Measurements from ENCODE around the gene KCNN2. TPM values are rescaled to one million over a fixed set of nuclear protein-coding genes. Genes with fewer than 3 reads are reported as not detected.

The KCNN2 gene
- total and polyA plus RNA-seq, 2 of the 8 experiments (the other 6 are each of a cell fraction or from before 2014, with no cell fraction given), result 13.1 to 18.6 TPM

GRCh38 chr5:114469372-114469771 is 107.5 kb downstream of the KCNN2 start:
- Histone ChIP-seq H2AFZ (ENCODE audit: low read length) (no peak overlapping the region), H3K4me1 (replicated peaks in 1 of 4; ENCODE audit: control insufficient read depth in 3 of 4, insufficient read depth in 4 of 4, low read length in 3 of 4) (no peaks in the 10 kb centered on the region; a peak in 1 of 7 replicates), H4K8ac (ENCODE audit: extremely low read depth, insufficient read depth, low read length) (no peak overlapping the region), H4K20me1 (replicated peaks in 1 of 2; ENCODE audit: control insufficient read depth in 1 of 2, insufficient read depth in 2 of 2, low read length in 2 of 2) (no peaks in the 10 kb centered on the region), H2BK120ac (replicated peaks; ENCODE audit: low read depth, low read length) (no peak overlapping the region), H3K56ac (replicated peaks; ENCODE audit: insufficient read length, low read depth, low read length) (no peak overlapping the region), H3K9me3 (ENCODE audit: insufficient read depth in 2 of 2, low read depth in 1 of 2, low read length in 1 of 2) (no peaks in the 10 kb centered on the region), H4K5ac (ENCODE audit: insufficient read length, low read depth, low read length) (no peak overlapping the region), H2BK20ac (ENCODE audit: low read length) (no peak overlapping the region), H3K23me2 (ENCODE audit: low read depth, low read length) (no peaks in the 10 kb centered on the region), H3K18ac (ENCODE audit: extremely low read depth, low read length) (no peak overlapping the region), H3K23ac (ENCODE audit: insufficient read length) (no peak overlapping the region), H2BK5ac (ENCODE audit: low read depth, low read length) (no peak overlapping the region), H3K36me3 (ENCODE audit: control insufficient read depth in 2 of 4, insufficient read depth in 4 of 4, low read length in 3 of 4) (peaks cover 0 to 22% (median 1%) of the 10 kb centered on the region in 4 experiments; a peak in 3 of 8 replicates), H3K27me3 (replicated peaks in 1 of 4; ENCODE audit: control insufficient read depth in 3 of 4, extremely low read depth in 1 of 4, insufficient read depth in 3 of 4, low read length in 3 of 4) (no peaks in the 10 kb centered on the region), H3K9ac (replicated peaks in 1 of 4; ENCODE audit: extremely low read depth in 1 of 4, low read depth in 3 of 4, low read length in 3 of 4) (no peak overlapping the region), H3K4ac (replicated peaks; ENCODE audit: insufficient read length, low read depth, low read length) (no peak overlapping the region), H4K91ac (replicated peaks; ENCODE audit: insufficient read length, low read length) (no peak overlapping the region), H3K79me1 (ENCODE audit: low read depth, low read length) (no peaks in the 10 kb centered on the region; the same call in 1 of the 2 replicates), H3K79me2 (ENCODE audit: control insufficient read depth in 1 of 2, insufficient read depth in 2 of 2, low read length in 2 of 2) (peaks cover 0 to 20% of the 10 kb centered on the region in 2 experiments; a peak in 2 of 4 replicates), H3K4me2 (ENCODE audit: insufficient read depth in 1 of 2, low read depth in 2 of 2, low read length in 2 of 2) (no peak overlapping the region), H3K27ac (ENCODE audit: low read depth, low read length) (no peak overlapping the region), H2AK5ac (ENCODE audit: low read depth, low read length) (no peak overlapping the region), H2BK12ac (ENCODE audit: low read depth, low read length) (no peak overlapping the region), H3K4me3 (ENCODE audit: extremely low read depth in 1 of 4, insufficient read depth in 2 of 4, low read depth in 3 of 4, low read length in 4 of 4) (no peak overlapping the region), H2BK15ac (ENCODE audit: low read length) (no peak overlapping the region), H3K14ac (ENCODE audit: insufficient read length) (no peak overlapping the region)
- ChIA-PET POLR2A (ENCODE audit: partially characterized antibody) (no interaction called here), CTCF (ENCODE audit: partially characterized antibody) (no interaction called here)
- no peak for TF ChIP-seq BRCA1 (IDR thresholded peaks at IDR 0.05; ENCODE audit: low read depth, low read length)
- TF ChIP-seq RAD21 (IDR thresholded peaks at IDR 0.05 in 1 of 2, conservative IDR thresholded peaks at IDR 0.05 in 1 of 2; ENCODE audit: low read depth in 2 of 2, low read length in 2 of 2), result no peak
- TF ChIP-seq E2F6 (IDR thresholded peaks at IDR 0.05), result no peak
- DNase-seq (ENCODE audit: low read depth in 1 of 2, low spot score in 2 of 2), result no peak
- FAIRE-seq, result no peak
- WGBS, 2 experiments (ENCODE audit: extremely low coverage in 1 of 2, insufficient coverage in 1 of 2, insufficient read length in 1 of 2, insufficient replicate concordance in 2 of 2, low coverage in 1 of 2, low lambda C conversion rate in 2 of 2, missing lambda C conversion rate in 1 of 2), result 96% methylated on average over 4 of the region's 4 CpGs; no CpG with 5 or more reads in 1 of the 2 experiments
